GM12872 (cell line): ENCODE results near the gene SUCLG2.

Experiments
- TF ChIP-seq, protein P1 (sequence below): IDR thresholded peaks from 3 replicates; pipeline ENCODE4 v1.5.1; 2011; ENCODE audit warnings: low read depth, mild to moderate bottlenecking, low read length, moderate library complexity; ENCODE audit not compliant: insufficient read depth

The SUCLG2 gene, protein sequence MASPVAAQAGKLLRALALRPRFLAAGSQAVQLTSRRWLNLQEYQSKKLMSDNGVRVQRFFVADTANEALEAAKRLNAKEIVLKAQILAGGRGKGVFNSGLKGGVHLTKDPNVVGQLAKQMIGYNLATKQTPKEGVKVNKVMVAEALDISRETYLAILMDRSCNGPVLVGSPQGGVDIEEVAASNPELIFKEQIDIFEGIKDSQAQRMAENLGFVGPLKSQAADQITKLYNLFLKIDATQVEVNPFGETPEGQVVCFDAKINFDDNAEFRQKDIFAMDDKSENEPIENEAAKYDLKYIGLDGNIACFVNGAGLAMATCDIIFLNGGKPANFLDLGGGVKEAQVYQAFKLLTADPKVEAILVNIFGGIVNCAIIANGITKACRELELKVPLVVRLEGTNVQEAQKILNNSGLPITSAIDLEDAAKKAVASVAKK

DNA sequence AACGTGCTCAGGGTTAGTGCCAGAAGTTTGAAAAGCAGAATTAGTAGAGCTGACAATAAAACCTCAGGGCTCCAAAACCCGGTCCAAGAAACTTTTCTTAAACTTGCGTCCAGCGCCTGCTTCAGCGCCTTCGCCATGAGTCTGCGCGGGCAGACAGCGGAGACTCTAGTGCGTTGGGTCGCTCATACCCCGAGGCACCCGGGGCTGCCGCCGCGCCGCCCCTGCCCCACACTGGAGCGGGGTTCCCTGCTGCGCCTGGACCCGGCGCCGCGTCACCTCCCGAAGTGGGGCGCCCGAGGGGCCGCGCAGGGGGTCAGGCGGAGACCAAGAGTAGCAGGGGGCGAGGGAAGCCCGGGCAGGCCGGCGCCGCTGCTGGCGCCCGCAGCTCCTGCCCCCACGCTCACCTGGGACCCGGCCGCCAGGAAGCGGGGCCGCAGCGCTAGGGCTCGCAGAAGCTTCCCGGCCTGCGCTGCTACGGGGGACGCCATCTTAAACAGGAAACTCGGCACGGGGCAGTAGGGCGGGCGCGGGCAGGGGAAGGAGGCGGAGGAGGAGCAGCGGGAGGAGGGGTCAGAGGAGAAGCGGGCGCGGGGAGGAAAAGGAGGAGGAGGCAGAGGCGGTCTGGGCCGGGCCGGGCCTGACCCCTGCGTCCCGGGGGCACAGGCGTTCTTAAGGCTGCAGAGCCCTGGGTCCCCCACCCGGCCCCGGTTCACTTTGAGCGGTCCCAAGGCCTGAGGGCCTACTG is at the start of gene SUCLG2:
TSS of gene SUCLG2 (minus strand) at position 514 of the 745 bp plus-strand sequence. CDS start at position 488, 26 bp downstream.
- TF ChIP-seq, protein P1, sequence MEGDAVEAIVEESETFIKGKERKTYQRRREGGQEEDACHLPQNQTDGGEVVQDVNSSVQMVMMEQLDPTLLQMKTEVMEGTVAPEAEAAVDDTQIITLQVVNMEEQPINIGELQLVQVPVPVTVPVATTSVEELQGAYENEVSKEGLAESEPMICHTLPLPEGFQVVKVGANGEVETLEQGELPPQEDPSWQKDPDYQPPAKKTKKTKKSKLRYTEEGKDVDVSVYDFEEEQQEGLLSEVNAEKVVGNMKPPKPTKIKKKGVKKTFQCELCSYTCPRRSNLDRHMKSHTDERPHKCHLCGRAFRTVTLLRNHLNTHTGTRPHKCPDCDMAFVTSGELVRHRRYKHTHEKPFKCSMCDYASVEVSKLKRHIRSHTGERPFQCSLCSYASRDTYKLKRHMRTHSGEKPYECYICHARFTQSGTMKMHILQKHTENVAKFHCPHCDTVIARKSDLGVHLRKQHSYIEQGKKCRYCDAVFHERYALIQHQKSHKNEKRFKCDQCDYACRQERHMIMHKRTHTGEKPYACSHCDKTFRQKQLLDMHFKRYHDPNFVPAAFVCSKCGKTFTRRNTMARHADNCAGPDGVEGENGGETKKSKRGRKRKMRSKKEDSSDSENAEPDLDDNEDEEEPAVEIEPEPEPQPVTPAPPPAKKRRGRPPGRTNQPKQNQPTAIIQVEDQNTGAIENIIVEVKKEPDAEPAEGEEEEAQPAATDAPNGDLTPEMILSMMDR, result no peak

DNA sequence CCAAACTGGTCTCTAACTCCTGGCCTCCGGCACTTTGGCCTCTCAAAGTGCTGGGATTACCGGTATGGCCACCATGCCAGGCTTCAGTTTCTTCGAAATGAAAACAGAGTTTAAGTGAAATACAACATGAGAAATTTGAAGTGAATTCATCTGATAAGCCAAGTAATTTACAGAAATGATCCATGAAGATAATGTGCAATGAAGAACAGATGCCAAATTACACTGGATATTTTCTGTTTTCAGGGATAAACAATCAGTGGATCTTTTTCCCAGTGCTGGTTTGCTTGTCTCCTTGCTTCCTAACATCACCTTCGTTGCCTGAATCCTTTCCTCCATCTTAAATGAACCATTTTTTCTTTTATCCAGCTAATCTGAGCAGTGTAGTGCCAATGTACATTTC is 46.2 kb upstream of the SUCLG2 start:
- TF ChIP-seq, protein P1, result no peak

DNA sequence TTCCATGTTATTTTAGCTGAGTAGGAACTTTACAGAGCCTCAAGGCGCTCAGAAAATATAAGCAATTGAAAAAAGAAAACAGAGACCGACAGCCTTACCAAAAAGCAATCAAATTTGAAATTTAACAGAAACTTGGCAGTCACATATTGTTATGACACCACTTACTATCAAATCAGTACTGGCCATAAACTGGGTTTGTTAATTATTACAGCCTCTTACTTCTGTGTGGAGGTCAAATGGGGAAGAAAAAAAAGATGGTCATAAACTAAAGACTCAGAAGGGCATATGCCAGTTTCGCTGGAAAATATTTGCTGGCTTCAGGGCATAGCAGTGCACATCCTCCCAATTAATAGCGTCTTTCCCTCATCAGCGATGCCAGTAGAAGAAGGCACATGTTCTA is 45.5 kb upstream of the SUCLG2 start:
- TF ChIP-seq, protein P1, result no peak

DNA sequence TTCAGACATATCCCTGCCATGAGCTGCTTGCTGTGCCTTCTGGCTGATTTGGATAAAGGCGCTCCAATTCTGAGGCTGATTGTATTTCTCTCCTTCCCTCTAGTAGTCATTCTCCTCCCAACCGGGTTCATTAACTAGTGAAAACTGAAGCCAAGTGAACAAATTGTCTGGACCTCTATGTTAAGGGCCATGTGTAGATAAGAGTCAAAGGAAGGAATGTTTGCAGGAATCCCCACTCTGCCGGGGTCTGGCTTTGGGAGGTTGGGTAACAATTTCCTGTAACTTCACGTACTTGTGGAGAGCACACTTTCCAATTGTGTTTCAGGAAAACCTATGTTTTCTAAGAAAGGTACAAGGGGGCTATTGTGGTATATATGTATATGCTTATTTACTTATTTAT is 38.2 kb upstream of the SUCLG2 start:
- TF ChIP-seq, protein P1, result no peak

DNA sequence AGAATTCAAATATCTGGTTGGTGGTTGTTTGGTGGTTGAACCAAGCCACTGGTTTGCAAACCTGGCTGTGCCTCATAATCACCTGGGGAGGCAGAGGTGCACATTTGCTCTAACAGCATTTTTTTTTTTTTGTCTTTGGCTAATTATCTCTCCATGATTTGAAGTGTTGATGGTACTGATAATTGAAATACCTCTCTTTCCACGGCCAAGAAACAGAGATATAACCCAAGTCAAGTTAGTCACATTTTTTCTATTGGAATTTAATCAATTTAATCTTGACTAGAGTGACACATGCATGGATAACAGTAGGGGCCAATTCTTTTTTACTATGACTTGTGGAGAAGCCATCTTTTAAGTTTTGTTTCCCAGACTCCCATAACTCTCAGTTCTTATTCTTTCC is 37.5 kb upstream of the SUCLG2 start:
- TF ChIP-seq, protein P1, result no peak

DNA sequence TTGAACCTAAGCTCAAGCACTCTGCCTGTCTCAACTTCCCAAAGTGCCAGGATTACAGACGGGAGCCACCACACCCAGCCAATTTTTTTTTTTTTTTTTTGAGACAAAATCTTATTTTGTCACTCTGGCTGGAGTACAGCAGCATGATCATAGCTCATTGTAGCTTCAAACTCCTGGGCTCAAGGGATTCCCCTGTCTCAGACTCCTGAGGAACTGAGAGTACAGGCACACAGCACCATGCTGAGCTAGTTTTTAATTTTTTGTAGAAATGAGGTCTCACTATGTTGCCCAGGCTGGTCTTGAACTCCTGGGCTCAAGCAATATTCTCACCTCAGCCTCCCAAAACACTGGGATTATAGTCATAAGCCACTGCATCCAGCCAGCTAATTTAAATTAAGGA is 36.8 kb upstream of the SUCLG2 start:
- TF ChIP-seq, protein P1, result no peak

DNA sequence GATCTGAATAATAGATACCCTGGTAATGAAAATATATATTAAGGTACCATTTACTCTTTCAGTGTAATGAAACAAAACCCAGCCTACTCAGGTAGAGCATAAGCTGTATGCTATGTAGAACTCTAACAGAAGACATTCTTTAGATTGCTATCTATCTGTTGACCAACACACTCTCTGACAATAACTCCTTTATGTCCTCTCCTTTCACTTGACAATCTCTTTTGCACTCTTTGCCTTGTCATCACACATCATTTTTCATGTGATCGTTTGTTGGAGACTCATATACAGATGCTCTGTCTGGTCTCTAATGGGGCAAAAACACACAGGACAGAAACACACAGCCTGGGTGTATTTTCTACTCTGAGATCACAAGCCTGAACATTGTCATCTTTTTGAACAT is 35.4 kb upstream of the SUCLG2 start:
- TF ChIP-seq, protein P1, result no peak
